Neuronal stem cell (in vitro differentiated cells): ENCODE results near the gene DNAJC7.

ENCODE experiments used
- DNase-seq: peaks from one replicate; pipeline ENCODE4 v3.0.0-alpha.2; 2013; ENCODE audit warnings: low spot score
- H2AFZ ChIP-seq: one replicate; pipeline ENCODE4 v1.6.1; 2013; ENCODE audit warnings: mild to moderate bottlenecking, low read length, inconsistent platforms
- H2AK5ac ChIP-seq: 2 replicates; pipeline ENCODE4 v1.6.1; 2013; ENCODE audit warnings: low read depth, mild to moderate bottlenecking, inconsistent platforms, low read length, moderate library complexity, mixed read lengths
- H2BK120ac ChIP-seq: 2 replicates; pipeline ENCODE4 v1.6.1; 2013; ENCODE audit warnings: low read depth, mild to moderate bottlenecking, inconsistent platforms, low read length, moderate library complexity, mixed read lengths
- H2BK12ac ChIP-seq: one replicate; pipeline ENCODE4 v1.6.1; 2013; ENCODE audit warnings: low read length, inconsistent platforms
- H2BK15ac ChIP-seq: 2 replicates; pipeline ENCODE4 v1.6.1; 2013; ENCODE audit warnings: mild to moderate bottlenecking, low read length, inconsistent platforms, mixed read lengths
- H2BK5ac ChIP-seq: one replicate; pipeline ENCODE4 v1.6.1; 2013; ENCODE audit warnings: inconsistent platforms, mild to moderate bottlenecking, low read length, moderate library complexity
- H3K14ac ChIP-seq: one replicate; pipeline ENCODE4 v1.6.1; 2013; ENCODE audit warnings: low read length, inconsistent platforms
- H3K18ac ChIP-seq: 2 replicates; pipeline ENCODE4 v1.6.1; 2013; ENCODE audit warnings: low read length, inconsistent platforms
- H3K23ac ChIP-seq: 2 replicates; pipeline ENCODE4 v1.6.1; 2013; ENCODE audit warnings: low read depth, mild to moderate bottlenecking, mixed read lengths, low read length, inconsistent platforms; ENCODE audit not compliant: poor library complexity
- H3K27ac ChIP-seq: replicated peaks from 3 replicates; pipeline ENCODE4 v1.5.1; 2013; ENCODE audit warnings: low read length, inconsistent platforms
- H3K27me3 ChIP-seq, 3 experiments: 2 replicates each; pipeline ENCODE4 v1.6.1; 2013; ENCODE audit warnings: low read length in 3 of 3, mild to moderate bottlenecking in 2 of 3, inconsistent platforms in 1 of 3, low read depth in 1 of 3, mixed read lengths in 1 of 3, moderate library complexity in 1 of 3; ENCODE audit not compliant: control insufficient read depth in 3 of 3, insufficient read depth in 3 of 3
- H3K36me3 ChIP-seq, 2 donors: replicated peaks in 1 of 2; 2 replicates each; pipeline ENCODE4 v1.6.1; 2013; ENCODE audit warnings: low read length in 2 of 2; ENCODE audit not compliant: control insufficient read depth in 2 of 2, insufficient read depth in 2 of 2
- H3K4ac ChIP-seq: 2 replicates; pipeline ENCODE4 v1.6.1; 2013; ENCODE audit warnings: inconsistent platforms, mild to moderate bottlenecking, low read length, moderate library complexity
- H3K4me1 ChIP-seq, 2 donors: 1 replicate in 1 of 2; 2 replicates in 1 of 2; pipeline ENCODE4 v1.6.1; 2013; ENCODE audit warnings: low read length in 2 of 2, low read depth in 1 of 2; ENCODE audit not compliant: control insufficient read depth in 2 of 2, insufficient read depth in 1 of 2
- H3K4me2 ChIP-seq: one replicate; pipeline ENCODE4 v1.6.1; 2013; ENCODE audit warnings: mild to moderate bottlenecking, low read length, inconsistent platforms; ENCODE audit not compliant: insufficient read depth, poor library complexity, severe bottlenecking
- H3K4me3 ChIP-seq, 2 donors: 2 replicates each; pipeline ENCODE4 v1.5.1; 2013; ENCODE audit warnings: low read length in 2 of 2, mild to moderate bottlenecking in 2 of 2, inconsistent platforms in 1 of 2, moderate library complexity in 1 of 2
- H3K79me1 ChIP-seq: one replicate; pipeline ENCODE4 v1.6.1; 2013; ENCODE audit warnings: low read depth, mild to moderate bottlenecking, inconsistent platforms, low read length, moderate library complexity
- H3K9ac ChIP-seq: one replicate; pipeline ENCODE4 v1.6.1; 2013; ENCODE audit warnings: mild to moderate bottlenecking, low read depth, low read length, inconsistent platforms; ENCODE audit not compliant: poor library complexity
- H3K9me3 ChIP-seq, 2 donors: replicated peaks in 1 of 2; 2 replicates each; pipeline versions ENCODE3 to v1.6.1; 2013; ENCODE audit warnings: low read length in 2 of 2, mild to moderate bottlenecking in 2 of 2, inconsistent platforms in 1 of 2, low read depth in 1 of 2, mixed read lengths in 1 of 2, moderate library complexity in 1 of 2; ENCODE audit not compliant: control insufficient read depth in 2 of 2, insufficient read depth in 1 of 2
- H4K8ac ChIP-seq: one replicate; pipeline ENCODE4 v1.6.1; 2013; ENCODE audit warnings: low read depth, mild to moderate bottlenecking, inconsistent platforms, low read length, moderate library complexity
- H4K91ac ChIP-seq: one replicate; pipeline ENCODE4 v1.6.1; 2013; ENCODE audit warnings: low read length, low read depth, mild to moderate bottlenecking, inconsistent platforms; ENCODE audit not compliant: poor library complexity
- WGBS, 2 donors: extraction: QIAGEN DNeasy Blood & Tissue Kit; methylation state at CpG; one replicate each; pipeline ENCODE4 v1.1.7; 2013; ENCODE audit warnings: missing lambda C conversion rate in 2 of 2, mixed read lengths in 1 of 2; ENCODE audit not compliant: insufficient read length in 2 of 2, insufficient replicate concordance in 1 of 2; ENCODE audit errors: extremely low coverage in 2 of 2; 5-methylcytosine and 5-hydroxymethylcytosine counted together

DNAJC7 gene

DNA sequence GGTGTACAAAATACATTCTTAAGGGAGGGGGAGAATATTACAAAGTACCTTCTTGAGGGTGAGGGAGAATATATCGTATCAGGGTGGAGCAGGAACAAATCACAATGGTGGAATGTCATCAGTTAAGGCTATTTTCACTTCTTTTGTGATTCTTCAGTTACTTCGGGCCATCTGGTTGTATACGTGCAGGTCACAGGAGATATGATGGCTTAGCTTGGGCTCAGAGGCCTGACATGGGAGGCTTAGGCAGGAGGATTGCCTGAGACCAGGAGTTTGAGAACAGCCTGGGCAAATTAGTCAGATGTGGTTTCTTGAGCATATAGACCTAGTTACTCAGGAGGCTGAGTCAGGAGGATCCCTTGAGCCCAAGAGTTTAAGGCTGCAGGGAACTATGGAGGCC lies 73.7 kb downstream of the DNAJC7 start:
- Histone ChIP-seq H3K36me3 (peaks cover 5 to 21% of the 10 kb centered on the region in 2 donors), H3K9ac (no peak overlapping the region), H3K4me2 (no peak overlapping the region), H2BK120ac (no peak overlapping the region), H3K79me1 (no peaks in the 10 kb centered on the region), H2BK12ac (no peak overlapping the region), H3K18ac (no peak overlapping the region), H3K4me1 (no peaks in the 10 kb centered on the region), H2AFZ (no peak overlapping the region), H3K9me3 (no peaks in the 10 kb centered on the region), H3K27me3 (no peaks in the 10 kb centered on the region), H2BK15ac (no peak overlapping the region), H3K14ac (no peak overlapping the region), H2AK5ac (no peak overlapping the region), H3K4ac (no peak overlapping the region), H3K4me3 (no peak overlapping the region), H4K8ac (no peak overlapping the region), H3K23ac (no peak overlapping the region), H4K91ac (no peak overlapping the region), H3K27ac (no peak overlapping the region), H2BK5ac (no peak overlapping the region)
- DNase-seq, result no peak
- no CpG with 5 or more reads among the region's 3 CpGs for WGBS, 2 donors

DNA sequence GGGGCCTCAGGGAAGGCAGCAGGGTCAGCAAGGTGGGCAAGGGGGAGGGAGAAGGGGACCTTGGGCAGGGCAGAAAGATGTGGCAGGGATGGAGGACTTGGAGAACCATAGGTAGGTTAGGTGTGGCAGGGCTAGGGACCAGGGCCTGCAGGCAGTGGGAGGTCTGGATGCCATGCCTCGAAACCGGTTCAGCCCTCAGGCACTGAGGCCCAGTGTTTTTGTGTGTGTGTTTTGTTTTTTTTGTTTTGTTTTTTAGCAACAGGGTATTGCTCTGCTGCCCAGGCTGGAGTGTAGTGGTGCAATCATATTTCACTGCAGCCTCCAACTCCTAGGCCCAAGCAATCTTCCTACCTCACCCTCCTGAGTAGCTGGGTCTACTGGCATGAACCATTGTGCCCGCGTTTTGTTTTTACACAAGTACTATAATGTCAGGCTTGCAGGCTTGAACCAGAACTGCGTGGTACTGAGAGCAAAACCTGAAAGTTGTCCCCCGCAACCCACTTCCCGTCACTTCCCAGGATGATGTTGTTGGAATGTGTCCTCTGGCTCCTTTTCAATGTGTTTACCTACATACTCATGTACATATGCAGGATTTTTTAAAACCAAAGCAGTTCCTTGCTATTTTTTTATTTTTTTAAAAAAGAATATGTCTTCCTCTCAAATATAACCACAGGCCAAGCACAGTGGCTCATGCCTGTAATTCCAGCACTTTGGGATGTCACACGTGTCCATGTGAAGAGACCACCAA lies 74.4 kb downstream of the DNAJC7 start:
- H3K9ac ChIP-seq, result peak overlapping the region; percentile 63
- WGBS, 2 donors, result no CpG with 5 or more reads among the region's 8 CpGs
- no peaks in the 10 kb centered on the region for H3K4me1 ChIP-seq
- H4K8ac ChIP-seq, result peak overlapping the region; percentile 72
- no peak overlapping the region for H3K4me2 ChIP-seq
- H2BK12ac ChIP-seq, result no peak overlapping the region
- no peak overlapping the region for H3K4me3 ChIP-seq
- peak overlapping the region; percentile 47 for H2BK120ac ChIP-seq
- no peak overlapping the region for H2AK5ac ChIP-seq
- H3K79me1 ChIP-seq, result no peaks in the 10 kb centered on the region
- H3K9me3 ChIP-seq, result no peaks in the 10 kb centered on the region
- no peak overlapping the region for H2AFZ ChIP-seq
- H3K4ac ChIP-seq, result peak overlapping the region; percentile 37
- no peak overlapping the region for H3K18ac ChIP-seq
- no peak overlapping the region for H2BK15ac ChIP-seq
- DNase-seq, result no peak
- no peak overlapping the region for H4K91ac ChIP-seq
- no peaks in the 10 kb centered on the region for H3K27me3 ChIP-seq
- peaks cover 6 to 24% of the 10 kb centered on the region in 2 donors for H3K36me3 ChIP-seq
- no peak overlapping the region for H3K23ac ChIP-seq
- H2BK5ac ChIP-seq, result no peak overlapping the region
- no peak overlapping the region for H3K27ac ChIP-seq
- peak overlapping the region; percentile 84 for H3K14ac ChIP-seq

DNA sequence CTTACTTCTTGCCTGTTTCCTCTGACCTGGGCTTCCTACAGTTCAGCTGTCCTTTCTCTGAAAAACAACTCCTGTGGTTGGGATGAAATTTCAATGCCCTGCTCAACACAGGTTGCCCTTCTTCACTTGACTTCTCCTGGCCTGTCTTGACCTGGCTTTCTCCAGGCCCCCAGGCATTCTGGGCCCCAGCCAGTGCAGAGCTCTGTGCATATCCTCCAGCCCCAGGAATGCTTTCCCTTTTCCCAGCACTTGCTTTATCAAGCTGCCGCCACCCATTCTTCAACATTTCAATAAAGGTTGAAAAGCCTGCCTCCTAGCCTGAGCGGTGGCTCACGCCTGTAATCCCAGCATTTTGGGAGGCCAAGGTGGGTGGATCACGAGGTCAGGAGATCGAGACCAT lies 76.1 kb downstream of the DNAJC7 start:
- no peak overlapping the region for H4K91ac ChIP-seq
- peaks cover 12 to 39% of the 10 kb centered on the region in 2 donors for H3K36me3 ChIP-seq
- no peak overlapping the region for H3K4ac ChIP-seq
- H3K23ac ChIP-seq, result no peak overlapping the region
- no peaks in the 10 kb centered on the region for H3K4me1 ChIP-seq
- H2BK5ac ChIP-seq, result no peak overlapping the region
- no peak overlapping the region for H2AK5ac ChIP-seq
- H3K9me3 ChIP-seq, result no peaks in the 10 kb centered on the region
- no peaks in the 10 kb centered on the region for H3K27me3 ChIP-seq
- no peak overlapping the region for H3K4me3 ChIP-seq
- no peak overlapping the region for H2BK120ac ChIP-seq
- no peak overlapping the region for H2AFZ ChIP-seq
- H2BK15ac ChIP-seq, result no peak overlapping the region
- H3K79me1 ChIP-seq, result no peaks in the 10 kb centered on the region
- no peak overlapping the region for H3K4me2 ChIP-seq
- no peak overlapping the region for H3K27ac ChIP-seq
- no peak overlapping the region for H3K9ac ChIP-seq
- DNase-seq, result no peak
- no peak overlapping the region for H3K14ac ChIP-seq
- H4K8ac ChIP-seq, result no peak overlapping the region
- no peak overlapping the region for H2BK12ac ChIP-seq
- WGBS, 2 donors, result no CpG with 5 or more reads among the region's 5 CpGs
- no peak overlapping the region for H3K18ac ChIP-seq

DNA sequence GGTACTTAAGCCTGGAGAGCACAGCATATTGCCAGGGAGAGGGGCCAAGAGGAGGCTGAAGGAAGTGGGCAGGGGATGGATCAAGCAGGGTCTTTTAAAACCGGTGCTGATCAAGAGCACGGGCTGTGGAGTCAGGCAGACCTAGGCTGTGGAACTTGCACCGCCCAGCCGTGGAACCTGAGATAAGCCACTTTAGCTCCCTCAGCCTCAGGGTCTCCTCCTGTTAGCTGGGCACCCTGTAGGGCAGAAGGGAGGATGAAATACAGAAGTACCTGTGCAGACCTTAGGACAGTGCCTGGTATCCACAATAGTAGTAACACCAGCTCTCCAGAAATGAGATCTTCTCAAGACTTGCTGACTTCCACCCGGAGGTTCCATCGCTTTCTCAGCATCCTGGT lies 77.5 kb downstream of the DNAJC7 start:
- Histone ChIP-seq H3K14ac (no peak overlapping the region), H2BK12ac (no peak overlapping the region), H4K91ac (no peak overlapping the region), H3K36me3 (peaks cover 19 to 48% of the 10 kb centered on the region in 2 donors), H2BK15ac (no peak overlapping the region), H2AFZ (no peak overlapping the region), H3K23ac (no peak overlapping the region), H2BK120ac (no peak overlapping the region), H3K27me3 (no peaks in the 10 kb centered on the region), H3K79me1 (no peaks in the 10 kb centered on the region), H3K4ac (no peak overlapping the region), H4K8ac (no peak overlapping the region), H3K4me2 (no peak overlapping the region), H3K27ac (no peak overlapping the region), H3K18ac (no peak overlapping the region), H2BK5ac (no peak overlapping the region), H3K9ac (no peak overlapping the region), H3K4me3 (no peak overlapping the region), H3K4me1 (no peaks in the 10 kb centered on the region), H2AK5ac (no peak overlapping the region), H3K9me3 (no peaks in the 10 kb centered on the region)
- no CpG with 5 or more reads among the region's 6 CpGs for WGBS, 2 donors
- DNase-seq, result no peak
